DOHH2 (cell line): ENCODE data around the gene TFRC.
"Not testable (repeated sequence)": the region's sequence is repeated elsewhere in the genome, so short reads cannot be mapped to it uniquely, and the experiment has no call there.

Experiments used
- CTCF ChIP-seq: fragments of 200-600 bp; sonication (generic); IDR thresholded peaks from one replicate; pipeline ENCODE4 v1.5.1; 2014; ENCODE audit warnings: antibody characterized with exemption, mild to moderate bottlenecking, low read depth, low read length; ENCODE audit not compliant: poor library complexity, severe bottlenecking
- EZH2phosphoT487 ChIP-seq: fragments of 200-600 bp; sonication (generic); IDR thresholded peaks from 2 replicates; pipeline ENCODE4 v1.6.1; 2017; ENCODE audit warnings: borderline replicate concordance, mild to moderate bottlenecking, antibody characterized with exemption, low read length, moderate library complexity, mixed read lengths

DNA sequence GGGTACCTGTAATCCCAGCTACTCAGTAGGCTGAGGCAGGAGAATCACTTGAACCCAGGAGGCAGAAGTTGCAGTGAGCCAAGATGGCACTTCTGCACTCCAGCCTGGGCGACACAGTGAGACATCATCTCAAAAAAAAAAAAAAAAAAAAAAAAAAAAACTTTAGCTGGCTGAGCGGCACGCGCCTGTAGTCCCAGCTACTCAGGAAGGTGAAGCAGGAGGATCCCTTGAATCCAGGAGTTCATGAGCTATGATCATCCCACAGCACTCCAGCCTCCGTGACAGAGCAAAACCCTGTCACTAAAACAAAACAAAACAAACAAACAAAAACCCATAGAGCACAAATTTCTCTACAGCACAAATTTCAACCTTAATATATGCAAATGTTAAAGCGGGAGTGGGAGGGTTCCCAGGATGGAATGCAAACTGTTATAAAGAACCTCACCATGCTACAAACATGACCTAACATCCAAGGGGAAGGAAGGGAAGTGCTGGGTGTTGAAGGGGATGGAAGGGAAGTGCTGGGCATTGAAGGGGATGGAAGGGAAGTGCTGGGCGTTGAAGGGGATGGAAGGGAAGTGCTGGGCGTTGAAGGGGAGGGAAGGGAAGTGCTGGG lies 16.6 kb upstream of the TFRC start:
- TF ChIP-seq CTCF, EZH2phosphoT487: not testable (repeated sequence)
